HepG2 (cell line): ENCODE results near the gene MTOR. TPM values are rescaled to one million over a fixed set of nuclear protein-coding genes. Genes with fewer than 3 reads are reported as not detected.

Experiments
- ATM ChIP-seq: fragments of 450-650 bp; IDR thresholded peaks from 2 replicates; pipeline ENCODE4 v1.7.1; 2017; ENCODE audit warnings: mild to moderate bottlenecking, borderline replicate concordance
- FOXK1 ChIP-seq: sonication (generic); formaldehyde crosslinking; IDR thresholded peaks from 2 replicates; pipeline ENCODE4 v1.4.0; 2020; ENCODE audit warnings: low read depth, missing genetic modification reagents, borderline replicate concordance
- HES4 ChIP-seq: sonication (generic); formaldehyde crosslinking; IDR thresholded peaks from 2 replicates; pipeline ENCODE4 v1.9.0; 2021; ENCODE audit warnings: mild to moderate bottlenecking, missing genetic modification reagents, borderline replicate concordance
- HNRNPL ChIP-seq: fragments of 200-400 bp; formaldehyde crosslinking; IDR thresholded peaks from 2 replicates; pipeline ENCODE4 v1.6.1; 2017; ENCODE audit warnings: mild to moderate bottlenecking, low read depth, low read length
- MYC ChIP-seq: sonication (generic); formaldehyde crosslinking; IDR thresholded peaks from 2 replicates; pipeline ENCODE4 v1.9.0; 2021; ENCODE audit warnings: missing genetic modification reagents, borderline replicate concordance
- MZF1 ChIP-seq: sonication (generic); formaldehyde crosslinking; IDR thresholded peaks from 2 replicates; pipeline ENCODE4 v1.8.1; 2023; ENCODE audit warnings: mild to moderate bottlenecking, missing genetic modification reagents, borderline replicate concordance
- REL ChIP-seq: sonication (generic); formaldehyde crosslinking; conservative IDR thresholded peaks from 2 replicates; pipeline ENCODE4 v1.8.0; 2022; ENCODE audit warnings: mild to moderate bottlenecking, missing genetic modification reagents, moderate library complexity
- SOX6 ChIP-seq, 2 experiments: fragments of 450-650 bp in 1 of 2; sonication (generic) in 1 of 2; formaldehyde crosslinking in 1 of 2; IDR thresholded peaks; 2 replicates each; pipeline versions ENCODE4 v1.4.0 to v1.6.1; 2017 to 2020; ENCODE audit warnings: antibody characterized with exemption in 1 of 2, mild to moderate bottlenecking in 1 of 2, missing genetic modification reagents in 1 of 2
- SP1 ChIP-seq, 2 experiments: fragments of 450-650 bp in 1 of 2; sonication (generic) in 1 of 2; formaldehyde crosslinking in 1 of 2; IDR thresholded peaks; 2 replicates each; pipeline versions ENCODE4 v1.4.0 to v1.6.1; 2016 to 2020; ENCODE audit warnings: missing genetic modification reagents in 1 of 2
- TFDP2 ChIP-seq: sonication (generic); formaldehyde crosslinking; IDR thresholded peaks from 2 replicates; pipeline ENCODE4 v1.4.0; 2020; ENCODE audit warnings: missing genetic modification reagents
- XBP1 ChIP-seq: sonication (generic); formaldehyde crosslinking; IDR thresholded peaks from 2 replicates; pipeline ENCODE4 v1.5.0; 2020; ENCODE audit warnings: missing genetic modification reagents
- ZNF251 ChIP-seq: sonication (generic); formaldehyde crosslinking; IDR thresholded peaks from 2 replicates; pipeline ENCODE4 v1.9.0; 2021; ENCODE audit warnings: mild to moderate bottlenecking, missing genetic modification reagents
- ZNF414 ChIP-seq: sonication (generic); formaldehyde crosslinking; IDR thresholded peaks from 2 replicates; pipeline ENCODE4 v1.5.0; 2020; ENCODE audit warnings: missing genetic modification reagents
- ZNF556 ChIP-seq: sonication (generic); formaldehyde crosslinking; IDR thresholded peaks from 2 replicates; pipeline ENCODE4 v1.4.0; 2020; ENCODE audit warnings: mild to moderate bottlenecking, missing genetic modification reagents, borderline replicate concordance
- ZNF687 ChIP-seq: sonication (generic); formaldehyde crosslinking; IDR thresholded peaks from 2 replicates; pipeline ENCODE4 v1.5.1; 2020; ENCODE audit warnings: mild to moderate bottlenecking, missing genetic modification reagents, moderate library complexity
- ZSCAN20 ChIP-seq: sonication (generic); formaldehyde crosslinking; IDR thresholded peaks from 2 replicates; pipeline ENCODE4 v1.4.0; 2020; ENCODE audit warnings: missing genetic modification reagents, mild to moderate bottlenecking, borderline replicate concordance
- ZSCAN5A ChIP-seq: sonication (generic); formaldehyde crosslinking; IDR thresholded peaks from 2 replicates; pipeline ENCODE4 v1.8.0; 2022; ENCODE audit warnings: mild to moderate bottlenecking, missing genetic modification reagents, borderline replicate concordance
- polyA plus RNA-seq, 8 experiments: library from polyadenylated mRNA; depleted of rRNA in 3 of 8; stranded (reverse) in 7 of 8; unstranded in 1 of 8; fragments of >200 nt; fragmentation: Illumina TruSeq in 4 of 8; extraction: Trizol in 4 of 8; gene quantifications; 2 replicates each; pipeline versions ENCODE4 v1.2.1 to v1.2.3, GENCODE V29; 2011 to 2016; ENCODE audit warnings: low read depth in 4 of 8, missing spikeins in 1 of 8, mixed read lengths in 1 of 8; ENCODE audit not compliant: insufficient read depth in 1 of 8
- total RNA-seq, 5 experiments: library from RNA; depleted of rRNA; stranded (reverse); fragments of >200 nt; fragmentation: Illumina TruSeq; extraction: Trizol; gene quantifications; 2 replicates each; pipeline ENCODE4 v1.2.3, GENCODE V29; 2016; ENCODE audit warnings: low read depth in 1 of 5

The MTOR gene
- total and polyA plus RNA-seq, 2 of the 13 experiments (the other 11 are each of a cell fraction or from before 2014, with no cell fraction given): 24.6 to 34.6 TPM

GRCh38 chr1:11262171-11263049 lies at the start of gene MTOR (continued):
- TF ChIP-seq MZF1 (CRISPR knock-in tag) (no peak), ZSCAN5A (CRISPR knock-in tag) (no peak), MYC (CRISPR knock-in tag) (peak; percentile 73), ZNF556 (CRISPR knock-in tag) (no peak), REL (CRISPR knock-in tag) (no peak), ZNF251 (CRISPR knock-in tag) (no peak), SP1 (IDR thresholded peaks at IDR 0.05) (no peak), SP1 (CRISPR knock-in tag; IDR thresholded peaks at IDR 0.05) (peak; percentile 84), ATM (no peak), ZSCAN20 (0 out of 2 replicates have a peak, but pooled peaks have one; percentile 46), TFDP2 (CRISPR knock-in tag) (peak; percentile 75), SOX6 (IDR thresholded peaks at IDR 0.05) (no peak), SOX6 (CRISPR knock-in tag; IDR thresholded peaks at IDR 0.05) (no peak; the same call in 1 of the 2 replicates), XBP1 (CRISPR knock-in tag) (no peak), FOXK1 (CRISPR knock-in tag) (peak; percentile 84), HES4 (CRISPR knock-in tag) (no peak), ZNF687 (peak; percentile 65), HNRNPL (no peak), ZNF414 (CRISPR knock-in tag) (no peak)
